Activated T-helper 2 cell treated with anti-CD3 and anti-CD28 coated beads, Interferon-gamma antibody, Interleukin-2, Interleukin-4, amounts not matched to agents 10 μg/mL and 5 μg/mL and 100 μg/mL, durations not matched to agents 14 hours and 24 hours and 36 hours (primary cell): ENCODE data around the gene PIBF1. TPM values are rescaled to one million over a fixed set of nuclear protein-coding genes. Genes with fewer than 3 reads are reported as not detected.
"Not testable (repeated sequence)": the region's sequence is repeated elsewhere in the genome, so short reads cannot be mapped to it uniquely, and the experiment has no call there.

Experiments used
- DNase-seq: peaks from one replicate; pipeline ENCODE4 v3.0.0; 2021; ENCODE audit warnings: low spot score
- H3K27ac Mint-ChIP-seq: one replicate; pipeline ENCODE4 v1.8.0; 2021; ENCODE audit warnings: mixed read lengths
- H3K27me3 Mint-ChIP-seq: one replicate; pipeline ENCODE4 v1.8.0; 2021; ENCODE audit warnings: low read depth, mixed read lengths
- H3K36me3 Mint-ChIP-seq: one replicate; pipeline ENCODE4 v1.8.0; 2021; ENCODE audit warnings: low read depth, mixed read lengths
- H3K4me1 Mint-ChIP-seq: one replicate; pipeline ENCODE4 v1.8.0; 2021; ENCODE audit warnings: low read depth, mixed read lengths
- H3K4me3 Mint-ChIP-seq: one replicate; pipeline ENCODE4 v1.8.0; 2021; ENCODE audit warnings: low read depth, mild to moderate bottlenecking, moderate library complexity, mixed read lengths
- H3K9me3 Mint-ChIP-seq: one replicate; pipeline ENCODE4 v1.8.0; 2021; ENCODE audit warnings: mixed read lengths
- intact Hi-C: fragments of 100-400 bp; cut with micrococcal nuclease; formaldehyde crosslinking; loops from one replicate; pipeline ENCODE4 v1.15.1; 2023
- total RNA-seq: library from RNA; stranded (reverse); gene quantifications from 2 replicates; pipeline ENCODE4 v1.2.3, GENCODE V29; 2022

The PIBF1 gene
- total RNA-seq, 1 donor from 2014 or later, result 22.1 TPM

- intact Hi-C loops, result no loop called here
- no peaks in the 10 kb centered on the region for H3K27me3 Mint-ChIP-seq
- DNase-seq, result no peak
- peaks cover 40% of the 10 kb centered on the region for H3K36me3 Mint-ChIP-seq
- H3K27ac Mint-ChIP-seq, result no peak overlapping the region
- no peak overlapping the region for H3K4me3 Mint-ChIP-seq
- peaks cover 1% of the 10 kb centered on the region for H3K4me1 Mint-ChIP-seq
- peaks cover 3% of the 10 kb centered on the region for H3K9me3 Mint-ChIP-seq
Measured at GRCh38 chr13:72842991-72843390, 61.1 kb downstream of the PIBF1 start.

GRCh38 chr13:72845148-72845547 is 63.2 kb downstream of the PIBF1 start:
- intact Hi-C loops, DNase-seq, H3K9me3 Mint-ChIP-seq, H3K4me3 Mint-ChIP-seq, H3K27ac Mint-ChIP-seq, H3K4me1 Mint-ChIP-seq, H3K27me3 Mint-ChIP-seq: not testable (repeated sequence)
- H3K36me3 Mint-ChIP-seq, result peaks cover 42% of the 10 kb centered on the region

- no peaks in the 10 kb centered on the region for H3K27me3 Mint-ChIP-seq
- no peak for DNase-seq
- H3K9me3 Mint-ChIP-seq, result peaks cover 3% of the 10 kb centered on the region
- intact Hi-C loops, result no loop called here
- H3K4me1 Mint-ChIP-seq, result peaks cover 5% of the 10 kb centered on the region
- H3K4me3 Mint-ChIP-seq, result no peak overlapping the region
- H3K27ac Mint-ChIP-seq, result no peak overlapping the region
- peaks cover 51% of the 10 kb centered on the region for H3K36me3 Mint-ChIP-seq
Measured at GRCh38 chr13:72849571-72849970, 67.6 kb downstream of the PIBF1 start.

- Mint-ChIP-seq H3K36me3 (peaks cover 36% of the 10 kb centered on the region), H3K9me3 (no peaks in the 10 kb centered on the region), H3K4me1 (peaks cover 5% of the 10 kb centered on the region), H3K27ac (no peak overlapping the region), H3K27me3 (no peaks in the 10 kb centered on the region), H3K4me3 (no peak overlapping the region)
- intact Hi-C loops, result no loop called here
- DNase-seq, result no peak
Measured at GRCh38 chr13:72850959-72851677, 69.2 kb downstream of the PIBF1 start.

GRCh38 chr13:72851678-72852014 is 69.7 kb downstream of the PIBF1 start:
- no peak for DNase-seq
- Mint-ChIP-seq H3K27me3 (no peaks in the 10 kb centered on the region), H3K36me3 (peaks cover 33% of the 10 kb centered on the region), H3K4me3 (no peak overlapping the region), H3K4me1 (peaks cover 5% of the 10 kb centered on the region), H3K9me3 (no peaks in the 10 kb centered on the region), H3K27ac (no peak overlapping the region)
- intact Hi-C loops, result no loop called here

- H3K36me3 Mint-ChIP-seq, result peaks cover 31% of the 10 kb centered on the region
- no peaks in the 10 kb centered on the region for H3K9me3 Mint-ChIP-seq
- no peaks in the 10 kb centered on the region for H3K27me3 Mint-ChIP-seq
- intact Hi-C loops, result no loop called here
- DNase-seq, result no peak
- no peak overlapping the region for H3K27ac Mint-ChIP-seq
- H3K4me3 Mint-ChIP-seq, result no peak overlapping the region
- peaks cover 5% of the 10 kb centered on the region for H3K4me1 Mint-ChIP-seq
Measured at GRCh38 chr13:72852207-72852606, 70.3 kb downstream of the PIBF1 start.

- Mint-ChIP-seq H3K27me3 (no peaks in the 10 kb centered on the region), H3K36me3 (peaks cover 23% of the 10 kb centered on the region), H3K27ac (no peak overlapping the region), H3K4me3 (no peak overlapping the region), H3K9me3 (no peaks in the 10 kb centered on the region), H3K4me1 (peaks cover 5% of the 10 kb centered on the region)
- intact Hi-C loops, result no loop called here
- DNase-seq, result no peak
Measured at GRCh38 chr13:72853000-72853399, 71.1 kb downstream of the PIBF1 start.

GRCh38 chr13:72864142-72865011 is 82.4 kb downstream of the PIBF1 start:
- H3K27me3 Mint-ChIP-seq, result no peaks in the 10 kb centered on the region
- no peak overlapping the region for H3K4me3 Mint-ChIP-seq
- H3K36me3 Mint-ChIP-seq, result peaks cover 46% of the 10 kb centered on the region
- DNase-seq, result no peak
- intact Hi-C loops, result no loop called here
- peak overlapping the region; percentile 79 for H3K27ac Mint-ChIP-seq
- H3K9me3 Mint-ChIP-seq, result peaks cover 6% of the 10 kb centered on the region
- peaks cover 11% of the 10 kb centered on the region for H3K4me1 Mint-ChIP-seq

GRCh38 chr13:72868229-72868628 is 86.3 kb downstream of the PIBF1 start:
- no peak overlapping the region for H3K4me3 Mint-ChIP-seq
- DNase-seq, result no peak
- peaks cover 6% of the 10 kb centered on the region for H3K9me3 Mint-ChIP-seq
- H3K4me1 Mint-ChIP-seq, result peaks cover 9% of the 10 kb centered on the region
- intact Hi-C loops, result no loop called here
- H3K27ac Mint-ChIP-seq, result no peak overlapping the region
- H3K27me3 Mint-ChIP-seq, result no peaks in the 10 kb centered on the region
- peaks cover 41% of the 10 kb centered on the region for H3K36me3 Mint-ChIP-seq

GRCh38 chr13:72875233-72875632 is 93.3 kb downstream of the PIBF1 start:
- peaks cover 16% of the 10 kb centered on the region for H3K9me3 Mint-ChIP-seq

GRCh38 chr13:72884101-72884500 is 102.2 kb downstream of the PIBF1 start:
- Mint-ChIP-seq H3K27me3 (no peaks in the 10 kb centered on the region), H3K27ac (no peak overlapping the region), H3K36me3 (peaks cover 27% of the 10 kb centered on the region), H3K4me3 (no peak overlapping the region), H3K4me1 (no peaks in the 10 kb centered on the region), H3K9me3 (peaks cover 7% of the 10 kb centered on the region)
- no peak for DNase-seq
- intact Hi-C loops, result no loop called here

More at GRCh38 chr13:72875233-72875632, 93.3 kb downstream of the PIBF1 start:
- no peak overlapping the region for H3K4me3 Mint-ChIP-seq
- no peaks in the 10 kb centered on the region for H3K27me3 Mint-ChIP-seq
- no peak for DNase-seq
- H3K36me3 Mint-ChIP-seq, result peaks cover 50% of the 10 kb centered on the region
- peaks cover 8% of the 10 kb centered on the region for H3K4me1 Mint-ChIP-seq
- intact Hi-C loops, result no loop called here
- H3K27ac Mint-ChIP-seq, result peak overlapping the region; percentile 2

- intact Hi-C loops, result no loop called here
- Mint-ChIP-seq H3K27ac (no peak overlapping the region), H3K4me3 (no peak overlapping the region), H3K27me3 (no peaks in the 10 kb centered on the region), H3K36me3 (peaks cover 14% of the 10 kb centered on the region), H3K4me1 (peaks cover 4% of the 10 kb centered on the region), H3K9me3 (peaks cover 3% of the 10 kb centered on the region)
- no peak for DNase-seq
Measured at GRCh38 chr13:72886272-72887067, 104.5 kb downstream of the PIBF1 start.
